HG03439 (cell line): ENCODE measurements around the gene TENM3.

Experiments used
- ATAC-seq: cut with Tn5 transposase; IDR thresholded peaks from one replicate; pipeline ENCODE4 v1.9.1; 2021; ENCODE audit warnings: mild to moderate bottlenecking, moderate library complexity; ENCODE audit not compliant: unreplicated experiment

Gene TENM3

DNA sequence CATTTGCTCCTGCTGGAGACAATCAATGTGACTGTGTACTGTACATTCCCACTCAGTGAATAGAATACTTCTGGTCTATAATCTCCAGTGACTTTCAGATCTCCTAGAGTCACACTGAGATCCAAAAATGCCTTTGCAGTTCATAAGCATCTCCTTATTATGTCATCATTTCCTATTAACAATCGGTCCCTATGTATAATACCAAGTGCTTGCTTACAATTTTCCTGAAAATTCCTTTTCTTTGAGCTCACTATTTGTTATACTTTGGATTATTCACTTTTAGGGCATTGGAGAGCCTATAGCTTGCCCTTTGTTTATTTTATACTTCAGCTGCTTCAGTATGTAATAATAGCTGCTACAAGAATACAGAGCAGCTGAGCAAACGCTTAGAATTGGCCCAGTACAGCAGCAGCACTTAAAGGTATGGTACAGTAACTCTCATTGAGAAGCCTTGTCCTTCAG, 361.0 kb downstream of the TENM3 start:
- no peak for ATAC-seq

DNA sequence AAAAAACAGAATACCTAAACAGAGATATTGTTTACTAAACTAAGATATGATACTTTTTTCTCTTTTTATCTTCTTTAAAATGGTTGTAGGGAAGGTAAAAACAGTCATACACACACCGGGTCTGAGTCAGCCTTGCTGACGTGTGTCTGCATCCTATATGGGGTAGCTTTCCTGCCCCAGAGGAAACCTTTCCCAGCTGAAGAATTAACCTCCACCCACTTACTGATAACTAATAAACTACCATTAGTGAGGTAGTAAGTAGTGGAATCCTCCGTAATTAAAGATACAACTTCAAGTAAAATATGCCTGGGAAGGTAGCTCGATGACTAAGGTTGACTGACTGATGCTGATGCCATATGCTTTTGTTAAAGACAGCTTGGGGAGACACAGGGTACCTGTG, 361.8 kb downstream of the TENM3 start:
- no peak for ATAC-seq

DNA sequence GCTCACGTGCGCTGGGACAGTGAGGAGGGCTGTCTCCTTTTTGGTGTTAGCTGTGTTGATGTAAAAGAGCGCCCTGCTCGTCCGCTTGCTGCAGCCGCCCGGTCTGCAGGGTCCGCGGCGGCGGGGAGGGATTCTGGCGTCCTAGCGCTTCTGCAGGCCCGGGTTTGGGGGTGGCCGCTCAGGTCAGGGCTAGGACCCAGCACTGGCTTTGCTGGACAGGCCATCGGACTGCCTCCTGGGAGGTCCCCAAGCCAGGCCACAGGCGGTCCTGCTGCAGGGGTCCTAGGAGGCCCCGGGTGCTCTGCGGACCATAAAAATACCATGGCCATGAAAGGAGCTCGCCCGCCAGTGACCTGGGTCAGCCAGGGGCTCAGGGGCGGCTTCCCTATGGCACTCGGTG, 365.3 kb downstream of the TENM3 start:
- no peak for ATAC-seq

DNA sequence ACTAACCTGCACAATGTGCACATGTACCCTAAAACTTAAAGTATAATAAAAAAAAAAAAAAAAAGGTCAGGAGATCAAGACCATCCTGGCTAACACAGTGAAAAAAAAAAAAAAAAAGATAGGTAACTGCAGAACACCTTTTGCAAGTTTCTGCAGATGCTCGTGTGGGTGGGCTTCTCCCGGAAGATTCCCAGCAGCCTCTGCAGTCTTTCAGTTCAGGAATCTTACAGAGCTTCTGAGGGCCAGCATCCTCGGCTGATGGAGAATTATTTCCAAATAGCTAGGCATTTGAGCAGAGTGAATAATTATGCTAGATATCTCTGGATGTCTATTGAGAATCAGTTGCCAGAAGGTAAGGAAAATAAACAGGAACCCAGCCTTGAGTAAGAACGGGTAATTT, 373.3 kb downstream of the TENM3 start:
- no peak for ATAC-seq

DNA sequence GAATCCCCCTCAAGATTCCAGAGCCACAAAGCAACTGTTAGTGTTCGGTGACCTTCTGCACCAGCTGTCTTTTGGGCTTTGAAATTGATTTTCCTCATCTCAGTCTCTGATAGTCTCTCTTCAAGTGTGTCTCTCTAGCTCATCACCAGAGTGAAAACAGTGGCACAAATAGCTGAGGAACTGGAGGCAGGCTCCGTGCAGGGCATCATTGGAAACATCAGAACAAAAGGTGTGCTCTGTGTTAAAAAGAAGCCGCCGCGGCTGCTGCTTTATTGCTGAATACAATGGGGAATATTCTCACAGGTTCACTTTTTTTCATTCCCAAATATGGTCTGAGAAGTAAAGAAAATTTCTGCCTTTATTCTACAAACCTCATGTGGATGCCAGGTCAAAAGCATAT, 376.5 kb downstream of the TENM3 start:
- no peak for ATAC-seq

DNA sequence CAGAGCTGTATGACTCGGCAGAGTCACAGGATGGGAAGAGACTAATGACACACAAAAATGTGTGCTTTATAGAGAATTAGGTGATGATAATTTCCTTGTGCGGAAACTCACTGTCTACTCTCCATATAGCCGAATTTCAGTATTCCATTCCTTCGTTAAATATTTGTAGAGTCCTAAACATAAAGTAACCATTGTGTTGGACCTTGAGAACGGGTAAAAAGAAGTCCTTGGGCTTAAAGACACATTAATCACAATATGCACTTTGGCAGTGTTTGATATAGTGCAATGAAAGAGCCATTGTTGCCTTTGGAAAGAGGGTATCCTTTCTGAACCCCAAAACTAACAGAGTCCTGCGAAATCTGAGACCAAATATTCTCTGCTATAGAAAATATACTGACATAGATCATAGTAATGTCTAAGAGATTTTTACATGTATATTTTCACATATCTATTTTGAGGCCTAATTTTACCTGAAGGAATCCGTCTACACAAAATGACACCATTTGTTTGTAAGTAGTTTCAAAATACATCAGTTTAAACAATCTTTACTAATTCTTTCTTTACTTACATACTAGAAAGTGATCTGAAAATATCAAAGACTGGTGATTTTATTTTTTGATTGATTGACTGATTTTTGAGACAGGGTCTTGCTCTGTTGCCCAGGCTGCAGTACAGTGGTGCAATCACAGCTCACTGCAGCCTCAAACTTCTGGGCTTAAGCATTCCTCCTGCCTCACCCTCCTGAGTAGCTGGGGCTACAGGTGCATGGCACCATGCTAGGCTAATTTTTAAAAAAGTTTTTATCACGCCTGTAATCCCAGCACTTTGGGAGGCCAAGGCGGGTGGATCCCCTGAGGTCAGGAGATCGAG, 377.1 kb downstream of the TENM3 start:
- ATAC-seq, result no peak

DNA sequence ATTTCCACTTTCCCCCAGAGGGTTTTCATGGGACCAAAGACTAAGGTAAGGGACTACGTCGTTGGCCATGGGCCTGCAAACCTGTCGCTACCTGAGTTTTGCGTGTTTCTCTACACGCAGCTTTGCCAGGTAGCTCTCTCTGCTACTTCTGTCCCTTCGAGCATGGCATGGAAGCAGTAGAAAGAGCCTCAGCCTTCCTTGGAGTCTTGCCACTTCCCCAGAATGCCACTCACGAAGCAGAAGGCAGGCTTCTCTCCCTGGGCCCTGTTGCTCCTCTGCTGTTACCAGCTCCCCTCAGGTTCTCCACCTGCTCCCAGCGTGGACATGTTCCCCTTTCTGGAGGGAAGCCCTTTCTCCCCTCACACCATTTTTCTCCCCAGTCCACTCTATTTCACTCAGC, 381.1 kb downstream of the TENM3 start:
- ATAC-seq, result no peak

DNA sequence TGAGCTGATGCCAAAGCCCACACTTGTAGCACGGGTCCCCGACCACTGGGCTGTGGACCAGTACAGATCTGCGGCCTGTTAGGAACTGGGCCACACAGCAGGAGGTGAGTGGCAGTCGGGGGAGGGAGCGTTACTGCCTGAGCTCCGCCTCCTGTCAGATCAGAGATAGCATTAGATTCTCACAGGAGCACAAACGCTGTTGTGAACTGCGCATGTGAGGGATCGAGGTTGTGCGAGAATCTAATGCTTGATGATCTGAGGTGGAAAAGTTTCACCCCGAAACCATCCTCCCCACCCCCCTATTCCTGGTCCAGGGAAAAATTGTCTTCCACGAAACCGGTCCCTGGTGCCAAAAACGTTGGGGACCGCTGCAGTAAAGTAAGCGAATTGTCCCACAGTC, 382.0 kb downstream of the TENM3 start:
- no peak for ATAC-seq

DNA sequence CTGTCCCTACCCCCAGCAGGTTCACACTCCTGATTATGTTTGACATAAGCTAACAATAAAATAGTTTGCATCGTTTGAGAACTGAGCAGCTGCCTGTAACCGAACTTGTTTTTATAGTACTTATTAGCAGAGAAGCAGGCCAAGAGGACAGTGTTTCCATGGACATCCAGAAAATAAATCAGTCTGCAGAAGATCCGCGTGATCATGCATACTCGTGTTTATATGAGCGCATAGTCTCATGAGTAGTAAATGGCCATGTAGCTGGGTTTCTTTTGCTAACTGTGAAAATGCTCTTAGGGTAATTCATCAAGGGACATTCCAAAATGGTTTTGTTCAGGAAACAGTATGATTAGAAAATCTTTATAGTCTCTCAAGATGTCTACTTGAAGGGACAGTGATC, 384.8 kb downstream of the TENM3 start:
- ATAC-seq, result no peak

DNA sequence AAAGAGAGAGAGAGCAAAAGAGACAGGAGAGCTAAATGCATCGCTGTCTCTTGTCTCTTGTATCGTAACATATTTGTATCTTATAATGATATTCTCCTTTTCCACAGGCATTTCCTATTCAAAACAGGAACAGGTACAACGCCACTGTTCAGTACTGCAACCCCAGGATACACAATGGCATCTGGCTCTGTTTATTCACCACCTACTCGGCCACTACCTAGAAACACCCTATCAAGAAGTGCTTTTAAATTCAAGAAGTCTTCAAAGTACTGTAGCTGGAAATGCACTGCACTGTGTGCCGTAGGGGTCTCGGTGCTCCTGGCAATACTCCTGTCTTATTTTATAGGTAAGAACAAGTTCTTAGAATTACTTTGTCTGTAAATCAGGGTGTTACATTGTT, 385.3 kb downstream of the TENM3 start:
- no peak for ATAC-seq

DNA sequence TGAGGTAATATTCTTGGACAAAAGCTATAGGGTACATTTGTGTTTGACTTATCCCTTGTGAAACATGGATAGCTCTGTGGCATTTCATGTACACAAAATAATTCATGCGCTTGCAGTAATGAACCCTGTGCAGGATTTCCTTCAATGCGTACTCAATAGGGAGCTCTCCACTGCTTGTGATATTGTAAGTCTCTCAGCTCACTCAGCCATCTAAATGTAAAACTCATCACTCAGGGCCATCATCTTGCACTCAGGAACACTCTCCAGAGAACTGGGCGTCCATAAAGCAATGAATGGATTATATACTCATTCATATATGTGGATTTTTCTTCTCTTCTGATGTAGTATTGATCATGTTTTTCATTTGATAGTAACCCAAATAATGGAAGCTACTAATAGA, 385.9 kb downstream of the TENM3 start:
- no peak for ATAC-seq

DNA sequence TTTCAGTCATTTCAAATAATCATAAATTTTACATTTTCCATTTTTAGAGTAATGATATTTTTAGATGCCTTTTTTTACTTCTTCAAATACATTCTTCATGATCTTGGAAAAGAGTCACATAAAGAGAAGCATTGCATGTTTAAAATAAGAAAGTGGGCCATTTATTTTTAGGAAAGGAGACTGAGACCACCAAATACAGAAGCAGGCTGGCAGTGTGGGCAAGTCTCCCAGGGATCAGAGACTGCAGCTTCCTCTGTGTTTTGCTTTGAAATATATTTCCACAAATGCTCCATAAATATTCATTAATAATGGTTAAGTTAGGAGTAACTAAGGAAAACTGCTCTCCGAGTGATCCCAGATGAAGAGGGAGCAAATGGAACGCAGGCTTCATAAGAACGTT, 397.3 kb downstream of the TENM3 start:
- ATAC-seq, result no peak

DNA sequence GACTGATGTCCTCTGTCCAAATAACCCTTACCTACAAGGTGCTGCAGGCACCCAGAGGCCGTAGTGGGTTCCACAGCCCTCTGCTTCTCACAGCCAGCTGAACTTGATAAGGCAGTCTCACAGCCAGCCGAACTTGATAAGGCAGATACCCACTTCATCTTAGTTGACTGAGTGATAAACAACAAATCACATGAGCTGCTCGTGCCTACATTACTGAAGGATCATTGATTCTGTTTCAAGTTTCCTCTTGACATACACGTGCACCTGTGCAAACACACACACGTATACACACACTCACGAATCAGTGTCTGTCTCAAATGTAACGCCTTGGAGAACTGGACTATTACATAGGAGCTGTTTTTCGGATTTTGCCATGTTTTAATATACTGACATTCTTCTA, 397.7 kb downstream of the TENM3 start:
- no peak for ATAC-seq

DNA sequence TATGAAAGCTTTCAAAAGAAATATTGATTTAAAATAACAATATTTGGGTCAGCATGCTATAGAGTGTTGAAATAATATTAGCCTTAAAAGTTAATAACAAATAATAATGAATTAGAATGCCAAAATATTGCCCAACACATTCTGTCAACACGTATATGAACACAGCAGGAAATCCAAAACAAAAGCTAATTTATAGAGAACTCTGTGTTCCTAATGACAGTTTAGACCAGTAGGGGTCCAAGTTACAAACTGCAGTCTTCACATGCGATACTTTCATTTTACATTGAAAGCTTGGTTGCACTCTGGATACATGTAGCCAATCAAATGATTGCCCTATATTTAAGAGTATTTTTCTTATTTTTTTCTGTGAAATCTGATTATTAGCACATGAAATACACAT, 399.6 kb downstream of the TENM3 start:
- ATAC-seq, result no peak

DNA sequence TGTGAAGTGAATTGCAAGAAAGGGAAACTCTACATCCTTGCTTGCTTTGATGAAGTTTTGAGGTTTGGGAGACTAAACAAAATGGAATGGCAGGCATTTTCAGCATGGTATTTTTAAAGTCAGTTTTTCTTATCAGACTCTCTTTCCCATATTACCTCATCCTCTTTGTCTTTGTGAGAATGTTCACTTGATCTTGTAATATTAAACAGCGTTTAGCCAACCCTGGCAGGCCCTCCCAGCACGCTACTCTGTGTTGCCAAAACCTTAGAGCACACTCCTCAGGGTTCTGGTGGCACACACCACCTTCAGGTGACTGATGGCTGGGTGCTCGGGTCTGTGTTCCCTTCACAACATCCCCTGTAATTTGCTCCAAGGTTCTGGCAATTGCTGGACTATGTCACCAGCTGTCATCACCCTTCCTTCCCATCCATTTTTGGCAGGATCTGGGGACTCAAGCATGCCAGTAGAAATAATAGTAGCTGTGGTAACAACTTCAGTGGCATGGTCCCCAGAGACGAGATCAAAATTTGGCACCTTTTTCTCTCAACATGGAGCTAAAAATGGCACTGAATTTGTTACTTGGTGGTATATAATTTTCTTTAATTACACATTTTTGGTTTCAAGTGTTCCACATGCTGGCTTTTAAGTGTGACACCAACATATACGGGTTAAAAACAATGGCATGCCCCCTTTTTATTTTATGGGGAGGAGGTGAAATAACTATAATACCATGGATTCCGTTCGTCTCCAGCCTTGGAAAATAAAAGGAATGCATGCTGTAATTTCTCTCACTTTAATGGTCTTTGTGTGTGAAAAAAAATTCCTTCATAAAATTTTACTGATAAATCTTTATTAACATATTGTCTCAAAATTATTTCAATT, 400.8 kb downstream of the TENM3 start:
- ATAC-seq, result no peak

DNA sequence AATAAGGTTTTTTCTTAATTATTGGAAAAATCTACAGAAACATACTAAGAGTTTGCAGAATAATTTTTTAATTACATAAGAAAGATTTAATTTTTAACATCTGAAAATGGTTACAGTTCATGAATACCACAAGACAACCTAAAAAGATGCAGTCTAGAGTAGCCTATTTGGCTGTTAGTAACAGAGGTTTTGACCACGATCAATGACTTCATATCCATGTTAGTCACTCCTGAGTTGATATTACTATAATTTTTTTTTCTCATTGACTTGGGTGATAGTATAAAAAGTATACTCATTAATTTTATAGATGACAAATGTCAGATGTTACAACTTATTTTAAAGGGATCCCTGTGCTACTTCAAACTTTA, 401.5 kb downstream of the TENM3 start:
- ATAC-seq, result no peak

DNA sequence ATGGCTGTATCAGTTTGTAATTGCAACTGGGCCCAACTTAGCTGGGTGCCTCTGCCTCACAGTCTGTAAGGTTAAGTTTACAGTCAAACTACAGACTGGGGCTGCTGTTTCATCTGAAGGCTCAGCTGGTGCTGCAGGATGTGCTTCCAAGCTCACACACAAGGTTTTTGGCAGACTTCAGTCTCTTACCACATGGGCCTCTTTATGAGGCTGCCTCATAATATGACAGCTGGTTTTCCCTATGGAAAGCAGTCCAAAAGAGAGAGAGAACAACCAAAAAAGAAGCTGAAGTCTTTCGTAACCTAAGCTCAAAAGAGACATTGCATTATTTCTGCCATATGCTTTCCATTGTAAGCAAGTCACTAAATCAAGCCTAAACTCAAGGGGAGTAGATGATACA, 402.3 kb downstream of the TENM3 start:
- no peak for ATAC-seq

DNA sequence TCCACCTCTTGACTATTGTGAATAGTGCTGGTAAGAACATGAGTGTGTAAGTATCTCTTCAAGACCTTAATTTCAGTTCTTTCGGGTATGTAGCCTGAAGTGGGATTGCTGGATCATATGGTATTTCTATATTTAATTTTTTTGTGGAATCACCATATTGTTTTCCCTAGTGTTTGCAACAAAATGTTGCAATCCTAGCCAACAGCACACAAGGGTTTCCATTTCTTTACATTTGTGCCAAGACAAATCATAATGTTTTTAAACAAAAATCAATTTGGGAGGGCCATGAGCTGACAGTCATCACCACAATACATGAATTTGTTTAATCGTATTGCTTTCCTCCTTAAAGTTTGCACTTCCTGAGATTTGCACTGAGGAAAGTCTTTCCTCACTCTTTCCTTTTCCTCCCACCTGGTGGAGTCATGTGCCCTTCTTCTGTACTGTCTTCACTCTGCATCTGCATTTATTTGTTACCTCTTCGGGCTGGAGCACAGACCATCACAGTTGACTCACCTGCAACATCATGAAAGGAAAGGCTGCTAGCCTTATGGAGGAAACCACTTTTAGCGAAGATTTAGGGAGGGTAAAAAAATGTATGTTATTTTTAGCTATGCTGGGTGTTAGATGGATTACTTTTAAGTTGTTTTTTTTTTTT, 404.6 kb downstream of the TENM3 start:
- ATAC-seq, result no peak

DNA sequence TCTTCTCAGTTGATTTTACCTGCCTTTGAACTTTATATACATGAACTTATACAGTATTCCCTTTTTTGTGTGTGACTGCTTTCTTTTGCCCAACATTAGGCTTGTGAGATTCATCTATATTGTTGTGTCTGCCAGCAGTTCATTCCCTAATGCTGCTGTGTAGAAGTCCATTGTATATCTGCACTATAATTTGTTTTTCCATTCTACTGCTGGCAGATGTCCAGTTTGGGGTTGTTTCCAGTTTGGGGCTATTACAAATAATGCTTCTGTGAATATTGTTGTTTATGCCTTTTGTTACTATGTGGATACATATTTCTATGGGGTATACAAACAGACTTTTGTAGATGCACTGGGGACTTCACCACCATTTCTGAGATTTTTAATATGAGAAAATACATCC, 405.6 kb downstream of the TENM3 start:
- ATAC-seq, result no peak

DNA sequence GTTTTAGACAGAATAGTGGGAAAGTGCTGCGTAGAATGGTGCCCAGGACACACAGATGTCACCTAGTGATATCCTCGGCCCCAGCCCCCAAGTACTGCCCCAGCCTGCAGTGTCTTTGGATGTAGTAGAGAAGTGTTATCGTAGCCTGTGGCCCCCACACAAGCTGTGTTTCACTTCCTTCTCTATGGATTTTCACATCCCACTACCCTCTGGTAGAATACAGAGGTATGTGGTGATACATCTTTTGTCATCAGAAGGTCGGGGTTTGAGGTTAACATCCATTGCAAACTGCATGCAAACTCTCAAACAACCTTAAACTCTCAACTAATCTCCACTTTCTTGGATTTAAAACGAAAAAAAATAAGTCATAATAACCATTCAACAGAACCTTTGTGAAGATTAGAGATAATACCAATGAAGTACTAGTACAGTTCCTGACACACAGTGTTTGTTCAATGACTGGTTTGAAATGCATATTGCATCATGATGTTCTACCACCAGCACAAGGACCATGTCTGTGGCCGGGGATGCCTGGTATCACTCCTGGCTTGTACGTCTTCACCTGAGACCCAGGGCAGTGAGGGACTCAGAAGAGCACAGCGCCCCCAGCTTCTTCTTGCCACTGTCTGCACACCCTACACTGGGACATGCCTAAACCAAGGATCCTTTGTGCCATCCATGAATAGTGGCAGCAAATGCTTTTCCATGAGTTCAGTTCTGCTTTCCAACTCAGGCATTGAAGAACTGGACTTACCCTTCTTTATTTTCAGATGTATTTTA, 406.7 kb downstream of the TENM3 start:
- no peak for ATAC-seq

DNA sequence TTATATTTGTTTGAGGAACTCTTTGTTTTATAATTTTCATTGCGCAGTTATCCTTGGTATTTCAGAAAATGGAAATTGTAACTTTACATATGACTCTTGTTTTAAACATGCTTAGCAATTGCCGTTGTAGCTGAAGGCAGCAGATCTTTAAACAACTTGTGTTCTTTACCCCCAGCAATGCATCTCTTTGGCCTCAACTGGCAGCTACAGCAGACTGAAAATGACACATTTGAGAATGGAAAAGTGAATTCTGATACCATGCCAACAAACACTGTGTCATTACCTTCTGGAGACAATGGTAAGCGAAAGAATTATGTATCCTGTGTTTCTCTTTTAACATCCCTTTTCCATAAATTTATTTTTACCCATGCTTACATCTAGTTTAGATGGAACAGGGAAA, 410.4 kb downstream of the TENM3 start:
- ATAC-seq, result no peak
